ENCODE data around the gene ARHGAP30.

GRCh38 chr1:161089938-161090337, 20.2 kb upstream of the ARHGAP30 start:
- TF ChIP-seq, protein P1, sequence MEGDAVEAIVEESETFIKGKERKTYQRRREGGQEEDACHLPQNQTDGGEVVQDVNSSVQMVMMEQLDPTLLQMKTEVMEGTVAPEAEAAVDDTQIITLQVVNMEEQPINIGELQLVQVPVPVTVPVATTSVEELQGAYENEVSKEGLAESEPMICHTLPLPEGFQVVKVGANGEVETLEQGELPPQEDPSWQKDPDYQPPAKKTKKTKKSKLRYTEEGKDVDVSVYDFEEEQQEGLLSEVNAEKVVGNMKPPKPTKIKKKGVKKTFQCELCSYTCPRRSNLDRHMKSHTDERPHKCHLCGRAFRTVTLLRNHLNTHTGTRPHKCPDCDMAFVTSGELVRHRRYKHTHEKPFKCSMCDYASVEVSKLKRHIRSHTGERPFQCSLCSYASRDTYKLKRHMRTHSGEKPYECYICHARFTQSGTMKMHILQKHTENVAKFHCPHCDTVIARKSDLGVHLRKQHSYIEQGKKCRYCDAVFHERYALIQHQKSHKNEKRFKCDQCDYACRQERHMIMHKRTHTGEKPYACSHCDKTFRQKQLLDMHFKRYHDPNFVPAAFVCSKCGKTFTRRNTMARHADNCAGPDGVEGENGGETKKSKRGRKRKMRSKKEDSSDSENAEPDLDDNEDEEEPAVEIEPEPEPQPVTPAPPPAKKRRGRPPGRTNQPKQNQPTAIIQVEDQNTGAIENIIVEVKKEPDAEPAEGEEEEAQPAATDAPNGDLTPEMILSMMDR (conservative IDR thresholded peaks at IDR 0.05; ENCODE audit: low read depth, low read length), result no peak
- no peak for TF ChIP-seq EZH2 (IDR thresholded peaks at IDR 0.05; ENCODE audit: low read length, unreplicated experiment)

Data from PC-3 (cell line).